Activated naive CD4-positive, alpha-beta T cell treated with anti-CD3 and anti-CD28 coated beads, Interleukin-2, amount 50 U/mL, for 24 hours (primary cell): ENCODE data around the gene VPS13C.
"Not testable (repeated sequence)": the region's sequence is repeated elsewhere in the genome, so short reads cannot be mapped to it uniquely, and the experiment has no call there.

Experiments used
- H3K27ac Mint-ChIP-seq: one replicate; pipeline ENCODE4 v1.8.0; 2021; ENCODE audit warnings: mild to moderate bottlenecking, mixed read lengths
- H3K27me3 Mint-ChIP-seq: one replicate; pipeline ENCODE4 v1.8.0; 2021; ENCODE audit warnings: mixed read lengths
- H3K36me3 Mint-ChIP-seq: one replicate; pipeline ENCODE4 v1.8.0; 2021; ENCODE audit warnings: mixed read lengths
- H3K4me1 Mint-ChIP-seq: one replicate; pipeline ENCODE4 v1.8.0; 2021; ENCODE audit warnings: mixed read lengths
- H3K4me3 Mint-ChIP-seq: one replicate; pipeline ENCODE4 v1.8.0; 2021; ENCODE audit warnings: mild to moderate bottlenecking, mixed read lengths
- H3K9me3 Mint-ChIP-seq: one replicate; pipeline ENCODE4 v1.8.0; 2021; ENCODE audit warnings: mixed read lengths

VPS13C gene

GRCh38 chr15:62060896-62061280, 641 bp upstream of the VPS13C start:
- H3K9me3 Mint-ChIP-seq: no peaks in the 10 kb centered on the region
- peaks cover 2% of the 10 kb centered on the region for H3K36me3 Mint-ChIP-seq
- H3K4me1 Mint-ChIP-seq: peaks cover 58% of the 10 kb centered on the region
- H3K27ac Mint-ChIP-seq: peak overlapping the region; percentile 97
- no peaks in the 10 kb centered on the region for H3K27me3 Mint-ChIP-seq
- peak overlapping the region; percentile 99 for H3K4me3 Mint-ChIP-seq

- H3K27me3 Mint-ChIP-seq: no peaks in the 10 kb centered on the region
- peak overlapping the region; percentile 99 for H3K4me3 Mint-ChIP-seq
- H3K4me1 Mint-ChIP-seq: peaks cover 70% of the 10 kb centered on the region
- H3K36me3 Mint-ChIP-seq: peaks cover 2% of the 10 kb centered on the region
- no peaks in the 10 kb centered on the region for H3K9me3 Mint-ChIP-seq
- H3K27ac Mint-ChIP-seq: peak overlapping the region; percentile 99
Measured at GRCh38 chr15:62059816-62060112, 483 bp downstream of the VPS13C start.

GRCh38 chr15:62059108-62059815, 985 bp downstream of the VPS13C start:
- H3K27me3 Mint-ChIP-seq: no peaks in the 10 kb centered on the region
- H3K27ac Mint-ChIP-seq: peak overlapping the region; percentile 99
- peaks cover 75% of the 10 kb centered on the region for H3K4me1 Mint-ChIP-seq
- no peaks in the 10 kb centered on the region for H3K9me3 Mint-ChIP-seq
- H3K36me3 Mint-ChIP-seq: peaks cover 2% of the 10 kb centered on the region
- H3K4me3 Mint-ChIP-seq: peak overlapping the region; percentile 99

- no peaks in the 10 kb centered on the region for H3K27me3 Mint-ChIP-seq
- peak overlapping the region; percentile 75 for H3K27ac Mint-ChIP-seq
- H3K36me3 Mint-ChIP-seq: peaks cover 2% of the 10 kb centered on the region
- no peaks in the 10 kb centered on the region for H3K9me3 Mint-ChIP-seq
- peaks cover 77% of the 10 kb centered on the region for H3K4me1 Mint-ChIP-seq
- H3K4me3 Mint-ChIP-seq: peak overlapping the region; percentile 99
Measured at GRCh38 chr15:62058327-62059028, 1.8 kb downstream of the VPS13C start.

GRCh38 chr15:62057341-62057980, 2.8 kb downstream of the VPS13C start:
- Mint-ChIP-seq H3K4me1 (peaks cover 82% of the 10 kb centered on the region), H3K36me3 (peaks cover 2% of the 10 kb centered on the region), H3K27ac (no peak overlapping the region), H3K27me3 (no peaks in the 10 kb centered on the region), H3K4me3 (no peak overlapping the region), H3K9me3 (no peaks in the 10 kb centered on the region)

GRCh38 chr15:62054979-62055378, 5.3 kb downstream of the VPS13C start:
- peaks cover 83% of the 10 kb centered on the region for H3K4me1 Mint-ChIP-seq
- H3K4me3 Mint-ChIP-seq: no peak overlapping the region
- no peak overlapping the region for H3K27ac Mint-ChIP-seq
- no peaks in the 10 kb centered on the region for H3K9me3 Mint-ChIP-seq
- no peaks in the 10 kb centered on the region for H3K27me3 Mint-ChIP-seq
- peaks cover 4% of the 10 kb centered on the region for H3K36me3 Mint-ChIP-seq

- Mint-ChIP-seq H3K36me3 (peaks cover 8% of the 10 kb centered on the region), H3K27me3 (no peaks in the 10 kb centered on the region), H3K9me3 (no peaks in the 10 kb centered on the region), H3K4me3 (no peak overlapping the region), H3K4me1 (peaks cover 75% of the 10 kb centered on the region), H3K27ac (peak overlapping the region; percentile 36)
Measured at GRCh38 chr15:62053439-62054085, 6.7 kb downstream of the VPS13C start.

GRCh38 chr15:62052713-62053112, 7.5 kb downstream of the VPS13C start:
- H3K4me3 Mint-ChIP-seq: no peak overlapping the region
- no peak overlapping the region for H3K27ac Mint-ChIP-seq
- peaks cover 71% of the 10 kb centered on the region for H3K4me1 Mint-ChIP-seq
- H3K9me3 Mint-ChIP-seq: no peaks in the 10 kb centered on the region
- H3K36me3 Mint-ChIP-seq: peaks cover 8% of the 10 kb centered on the region
- no peaks in the 10 kb centered on the region for H3K27me3 Mint-ChIP-seq

- no peaks in the 10 kb centered on the region for H3K27me3 Mint-ChIP-seq
- H3K4me3 Mint-ChIP-seq: no peak overlapping the region
- H3K36me3 Mint-ChIP-seq: peaks cover 6% of the 10 kb centered on the region
- H3K9me3 Mint-ChIP-seq: no peaks in the 10 kb centered on the region
- no peak overlapping the region for H3K27ac Mint-ChIP-seq
- peaks cover 69% of the 10 kb centered on the region for H3K4me1 Mint-ChIP-seq
Measured at GRCh38 chr15:62051166-62051565, 9.1 kb downstream of the VPS13C start.

GRCh38 chr15:62050115-62050514, 10.1 kb downstream of the VPS13C start:
- Mint-ChIP-seq H3K9me3 (no peaks in the 10 kb centered on the region), H3K36me3 (peaks cover 6% of the 10 kb centered on the region), H3K27ac (no peak overlapping the region), H3K4me3 (no peak overlapping the region), H3K4me1 (peaks cover 69% of the 10 kb centered on the region), H3K27me3 (no peaks in the 10 kb centered on the region)

GRCh38 chr15:62048254-62048653, 12.0 kb downstream of the VPS13C start:
- not testable (repeated sequence) for H3K36me3 Mint-ChIP-seq, H3K4me3 Mint-ChIP-seq, H3K9me3 Mint-ChIP-seq, H3K27ac Mint-ChIP-seq, H3K27me3 Mint-ChIP-seq
- peaks cover 59% of the 10 kb centered on the region for H3K4me1 Mint-ChIP-seq

- Mint-ChIP-seq H3K4me3 (peak overlapping the region; percentile 8), H3K9me3 (no peaks in the 10 kb centered on the region), H3K27me3 (no peaks in the 10 kb centered on the region), H3K27ac (peak overlapping the region; percentile 6), H3K4me1 (peaks cover 52% of the 10 kb centered on the region), H3K36me3 (peaks cover 6% of the 10 kb centered on the region)
Measured at GRCh38 chr15:62047282-62047827, 12.9 kb downstream of the VPS13C start.

GRCh38 chr15:62046078-62046743, 14.0 kb downstream of the VPS13C start:
- Mint-ChIP-seq H3K36me3 (peaks cover 6% of the 10 kb centered on the region), H3K27ac (peak overlapping the region; percentile 60), H3K27me3 (no peaks in the 10 kb centered on the region), H3K4me1 (peaks cover 41% of the 10 kb centered on the region), H3K4me3 (peak overlapping the region; percentile 60), H3K9me3 (no peaks in the 10 kb centered on the region)

- H3K27ac Mint-ChIP-seq: peak overlapping the region; percentile 41
- H3K4me1 Mint-ChIP-seq: peaks cover 35% of the 10 kb centered on the region
- no peaks in the 10 kb centered on the region for H3K9me3 Mint-ChIP-seq
- H3K4me3 Mint-ChIP-seq: no peak overlapping the region
- peaks cover 28% of the 10 kb centered on the region for H3K36me3 Mint-ChIP-seq
- no peaks in the 10 kb centered on the region for H3K27me3 Mint-ChIP-seq
Measured at GRCh38 chr15:62035256-62035924, 24.9 kb downstream of the VPS13C start.

- Mint-ChIP-seq H3K9me3 (no peaks in the 10 kb centered on the region), H3K4me3 (no peak overlapping the region), H3K4me1 (peaks cover 37% of the 10 kb centered on the region), H3K36me3 (peaks cover 27% of the 10 kb centered on the region), H3K27me3 (no peaks in the 10 kb centered on the region), H3K27ac (no peak overlapping the region)
Measured at GRCh38 chr15:62027916-62028315, 32.3 kb downstream of the VPS13C start.
